Psoas muscle (tissue), 8 donors: ENCODE data around the gene PCCA. TPM values are rescaled to one million over a fixed set of nuclear protein-coding genes. Genes with fewer than 3 reads are reported as not detected.

Source experiments
- ATAC-seq, 4 donors: fragments of 200-7000 bp; cut with Tn5 transposase; one replicate each; pipeline ENCODE4 v1.9.1; 2020; ENCODE audit warnings: moderate library complexity in 3 of 4, mild to moderate bottlenecking in 2 of 4
- DNase-seq, 2 donors: peaks; one replicate each; pipeline ENCODE4 v3.0.0-alpha.2; 2020
- H3K27ac ChIP-seq: fragments of 200-600 bp; one replicate; pipeline ENCODE4 v1.8.0; 2022
- H3K27me3 ChIP-seq, 3 donors: fragments of 200-600 bp in 1 of 3; one replicate each; pipeline versions ENCODE4 v1.6.1 to v1.8.0; 2013 to 2022; ENCODE audit warnings: low read length in 2 of 3, mild to moderate bottlenecking in 2 of 3, moderate library complexity in 1 of 3; ENCODE audit not compliant: insufficient read depth in 3 of 3
- H3K36me3 ChIP-seq, 2 donors: fragments of 200-600 bp in 1 of 2; one replicate each; pipeline versions ENCODE4 v1.6.1 to v1.8.0; 2013 to 2022; ENCODE audit warnings: low read depth in 1 of 2, mild to moderate bottlenecking in 1 of 2, moderate library complexity in 1 of 2; ENCODE audit not compliant: insufficient read depth in 1 of 2
- H3K4me1 ChIP-seq: fragments of 200-600 bp; one replicate; pipeline ENCODE4 v1.8.0; 2022
- H3K4me3 ChIP-seq: fragments of 200-600 bp; one replicate; pipeline ENCODE4 v1.8.0; 2022; ENCODE audit warnings: mild to moderate bottlenecking
- H3K9me3 ChIP-seq: fragments of 200-600 bp; one replicate; pipeline ENCODE4 v1.8.0; 2022
- WGBS, 3 donors: extraction: QIAGEN DNeasy Blood & Tissue Kit; methylation state at CpG; one replicate each; pipeline versions ENCODE4 v1.1.6 to v1.1.7; 2013; 5-methylcytosine and 5-hydroxymethylcytosine counted together
- intact Hi-C, 2 donors: fragments of 100-400 bp; cut with DNase I; formaldehyde crosslinking; loops; one replicate each; pipeline versions ENCODE4 v1.11.0 to v1.14.2; 2022
- polyA plus RNA-seq, 3 donors: library from polyadenylated mRNA; stranded (reverse); fragments of 200-250 nt; gene quantifications; one replicate each; pipeline ENCODE4 v1.2.3, GENCODE V29; 2013
- total RNA-seq, 4 donors: library from RNA; stranded (reverse); fragmentation: NEBNext Ultra II Directional in 2 of 4; extraction: Animal tissue kit (Norgen Biotek cat#: 25700) in 2 of 4; gene quantifications; one replicate each; pipeline versions ENCODE4 v1.2.1 to v1.2.4, GENCODE V29; 2021 to 2023
- TF ChIP-seq, protein P1 (sequence below): fragments of 200-600 bp; IDR thresholded peaks from one replicate; pipeline ENCODE4 v1.8.0; 2022; ENCODE audit warnings: antibody characterized with exemption
- donor health status: healthy with polysubstance abuse.
- donor health status: DM: no; HTN: no; CAD: no; lungs with moderate emphysema.
- donor health status: Bipolar disorder and iron deficiency.
- donor health status: healthy.
- donor health status: DM: yes; HTN: yes; CAD: no.
- donor health status: DM: no; HTN: no; CAD: no.
- donor health status: DM: no; HTN: no; CAD: no.
- donor health status: DM: yes; HTN: yes; CAD: no.

PCCA gene
- total and polyA plus RNA-seq, 7 donors: 6.2 to 23.9 (median 13.3) TPM

DNA sequence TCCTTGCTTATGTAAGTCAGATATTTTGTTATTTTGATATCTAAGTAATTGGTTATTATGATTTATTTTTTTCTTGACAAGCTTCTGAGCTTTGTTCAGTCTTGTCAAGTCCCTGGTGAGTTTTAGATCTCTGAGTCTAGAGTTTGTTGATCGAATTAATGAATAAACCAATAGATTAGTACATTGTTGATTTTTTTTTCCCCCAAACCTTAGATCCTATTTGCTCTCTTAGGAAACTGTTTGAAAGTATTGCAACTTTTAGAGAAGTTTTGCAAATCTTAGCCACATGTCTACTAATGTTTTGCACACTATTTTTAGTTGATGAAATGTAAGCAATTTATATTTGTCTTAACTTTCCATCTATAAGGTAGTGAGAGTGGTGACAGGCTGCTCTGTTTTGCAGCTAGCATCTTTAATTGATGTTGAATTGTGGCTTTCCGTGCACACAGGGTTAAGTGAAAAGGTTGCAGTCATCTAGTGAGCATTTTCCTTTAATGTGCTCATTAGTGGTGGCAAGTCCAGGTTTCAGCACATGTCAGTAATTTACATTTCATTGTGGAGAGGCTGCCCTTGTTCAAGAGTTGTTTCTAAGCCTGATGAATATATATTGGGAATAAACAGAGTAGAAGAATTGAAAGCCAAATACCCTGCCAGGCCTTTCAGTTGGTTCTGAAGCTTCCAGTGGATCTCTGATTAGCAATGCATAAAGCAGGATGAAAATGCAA lies 86.3 kb downstream of the PCCA start:
- H3K9me3 ChIP-seq: no peaks in the 10 kb centered on the region
- ATAC-seq: no peak
- intact Hi-C loops: no loop called here
- no peak overlapping the region for H3K4me3 ChIP-seq
- DNase-seq: no peak
- H3K36me3 ChIP-seq: no peaks in the 10 kb centered on the region
- TF ChIP-seq, protein P1, sequence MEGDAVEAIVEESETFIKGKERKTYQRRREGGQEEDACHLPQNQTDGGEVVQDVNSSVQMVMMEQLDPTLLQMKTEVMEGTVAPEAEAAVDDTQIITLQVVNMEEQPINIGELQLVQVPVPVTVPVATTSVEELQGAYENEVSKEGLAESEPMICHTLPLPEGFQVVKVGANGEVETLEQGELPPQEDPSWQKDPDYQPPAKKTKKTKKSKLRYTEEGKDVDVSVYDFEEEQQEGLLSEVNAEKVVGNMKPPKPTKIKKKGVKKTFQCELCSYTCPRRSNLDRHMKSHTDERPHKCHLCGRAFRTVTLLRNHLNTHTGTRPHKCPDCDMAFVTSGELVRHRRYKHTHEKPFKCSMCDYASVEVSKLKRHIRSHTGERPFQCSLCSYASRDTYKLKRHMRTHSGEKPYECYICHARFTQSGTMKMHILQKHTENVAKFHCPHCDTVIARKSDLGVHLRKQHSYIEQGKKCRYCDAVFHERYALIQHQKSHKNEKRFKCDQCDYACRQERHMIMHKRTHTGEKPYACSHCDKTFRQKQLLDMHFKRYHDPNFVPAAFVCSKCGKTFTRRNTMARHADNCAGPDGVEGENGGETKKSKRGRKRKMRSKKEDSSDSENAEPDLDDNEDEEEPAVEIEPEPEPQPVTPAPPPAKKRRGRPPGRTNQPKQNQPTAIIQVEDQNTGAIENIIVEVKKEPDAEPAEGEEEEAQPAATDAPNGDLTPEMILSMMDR: no peak
- H3K27me3 ChIP-seq: no peaks in the 10 kb centered on the region
- H3K4me1 ChIP-seq: no peaks in the 10 kb centered on the region
- H3K27ac ChIP-seq: no peak overlapping the region
- 88 to 94% (median 94%) methylated on average over 2 of the region's 2 CpGs for WGBS, 3 donors

DNA sequence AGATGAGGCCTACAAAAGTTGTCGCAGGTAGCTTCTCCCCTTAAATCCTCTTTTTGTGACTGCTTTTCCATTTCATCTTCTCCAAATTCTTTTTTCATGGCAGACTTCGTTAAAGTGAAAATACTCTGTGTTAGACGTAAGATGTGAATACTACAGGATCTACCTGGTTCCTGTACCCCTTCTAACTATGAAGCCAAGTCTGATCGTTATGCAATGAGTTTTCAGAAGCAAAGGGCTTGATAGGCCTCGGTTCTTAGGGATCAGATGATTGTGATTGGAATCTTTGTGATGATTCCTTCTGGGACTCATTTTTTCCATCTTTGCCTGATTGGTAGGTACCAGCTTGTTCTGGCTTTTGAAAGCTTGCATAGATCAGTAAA lies 86.9 kb downstream of the PCCA start:
- DNase-seq: no peak
- H3K27me3 ChIP-seq: no peaks in the 10 kb centered on the region
- H3K9me3 ChIP-seq: no peaks in the 10 kb centered on the region
- no peaks in the 10 kb centered on the region for H3K4me1 ChIP-seq
- ATAC-seq: no peak
- TF ChIP-seq, protein P1: no peak
- H3K27ac ChIP-seq: no peak overlapping the region
- no peaks in the 10 kb centered on the region for H3K36me3 ChIP-seq
- 79 to 87% (median 86%) methylated on average over 5 of the region's 5 CpGs for WGBS, 3 donors
- intact Hi-C loops: no loop called here
- H3K4me3 ChIP-seq: no peak overlapping the region

DNA sequence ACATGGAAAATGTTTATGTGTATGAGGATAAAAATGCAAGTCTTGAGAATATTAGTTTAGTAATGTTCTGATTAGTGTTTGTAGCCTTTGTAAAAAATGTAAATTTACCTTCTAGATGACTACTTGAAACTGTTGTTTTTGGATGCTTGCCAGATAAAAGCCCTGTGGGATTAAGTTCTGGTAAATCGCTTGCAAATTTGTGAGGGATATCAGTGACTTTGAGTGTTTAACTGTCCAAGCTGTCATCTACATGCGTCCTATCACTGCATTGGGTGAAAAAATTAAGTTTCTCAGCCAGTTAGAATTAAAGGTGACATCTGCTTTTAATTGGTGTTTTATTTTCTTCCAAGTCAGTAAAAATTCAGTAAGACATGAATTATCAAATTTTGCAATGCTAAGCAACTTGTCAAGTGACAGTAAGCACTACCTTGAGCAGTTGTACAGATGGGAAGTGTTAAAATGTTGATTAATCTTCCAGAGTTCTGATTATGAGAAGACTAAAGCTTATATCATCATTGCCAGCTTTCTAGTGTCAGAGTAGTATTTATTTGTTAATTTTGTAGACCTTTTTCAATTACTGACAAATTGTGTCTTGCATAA lies 88.0 kb downstream of the PCCA start:
- Histone ChIP-seq H3K4me1 (no peaks in the 10 kb centered on the region), H3K27me3 (no peaks in the 10 kb centered on the region), H3K9me3 (no peaks in the 10 kb centered on the region), H3K4me3 (no peak overlapping the region), H3K27ac (no peak overlapping the region), H3K36me3 (no peaks in the 10 kb centered on the region)
- WGBS, 3 donors: 49 to 58% (median 52%) methylated on average over 2 of the region's 2 CpGs
- ATAC-seq: no peak
- intact Hi-C loops: no loop called here
- TF ChIP-seq, protein P1: no peak
- DNase-seq: no peak

DNA sequence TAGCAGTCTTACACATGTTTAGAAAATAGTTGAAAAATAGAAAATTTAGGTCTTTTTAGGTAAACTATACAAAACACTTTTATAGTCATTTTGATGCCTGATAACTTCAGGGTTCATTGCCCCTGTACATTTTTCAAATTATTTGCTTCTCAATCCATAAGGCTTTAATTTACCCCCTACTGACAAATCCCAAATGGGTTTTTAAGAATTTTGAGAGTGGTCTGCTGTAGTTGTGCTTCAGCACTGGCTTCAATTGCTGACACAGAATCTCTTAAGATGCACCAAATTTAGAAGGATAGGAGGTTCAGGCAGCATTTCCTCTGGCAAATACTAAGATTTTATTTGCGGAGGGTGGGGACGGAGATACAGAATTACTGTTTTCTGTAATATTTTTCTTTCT lies 89.4 kb downstream of the PCCA start:
- H3K36me3 ChIP-seq: no peaks in the 10 kb centered on the region
- TF ChIP-seq, protein P1: no peak
- intact Hi-C loops: no loop called here
- H3K27me3 ChIP-seq: no peaks in the 10 kb centered on the region
- ATAC-seq (no peak), DNase-seq (no peak)
- H3K27ac ChIP-seq: no peak overlapping the region
- H3K4me3 ChIP-seq: no peak overlapping the region
- WGBS, 3 donors: 95 to 100% (median 100%) methylated on average over 2 of the region's 2 CpGs
- no peaks in the 10 kb centered on the region for H3K4me1 ChIP-seq
- H3K9me3 ChIP-seq: no peaks in the 10 kb centered on the region
